GM12875 (cell line): ENCODE measurements around the gene UNC5B.

ENCODE experiments used
- H3K4me3 ChIP-seq: one replicate; pipeline ENCODE4 v1.5.1; 2011; ENCODE audit warnings: low read depth, low read length, control low read depth
- TF ChIP-seq, protein P1 (sequence below): IDR thresholded peaks from 2 replicates; pipeline ENCODE4 v1.5.1; 2011; ENCODE audit warnings: low read depth, mild to moderate bottlenecking, control low read depth, inconsistent platforms, low read length, moderate library complexity, borderline replicate concordance; ENCODE audit not compliant: insufficient read depth

UNC5B gene

DNA sequence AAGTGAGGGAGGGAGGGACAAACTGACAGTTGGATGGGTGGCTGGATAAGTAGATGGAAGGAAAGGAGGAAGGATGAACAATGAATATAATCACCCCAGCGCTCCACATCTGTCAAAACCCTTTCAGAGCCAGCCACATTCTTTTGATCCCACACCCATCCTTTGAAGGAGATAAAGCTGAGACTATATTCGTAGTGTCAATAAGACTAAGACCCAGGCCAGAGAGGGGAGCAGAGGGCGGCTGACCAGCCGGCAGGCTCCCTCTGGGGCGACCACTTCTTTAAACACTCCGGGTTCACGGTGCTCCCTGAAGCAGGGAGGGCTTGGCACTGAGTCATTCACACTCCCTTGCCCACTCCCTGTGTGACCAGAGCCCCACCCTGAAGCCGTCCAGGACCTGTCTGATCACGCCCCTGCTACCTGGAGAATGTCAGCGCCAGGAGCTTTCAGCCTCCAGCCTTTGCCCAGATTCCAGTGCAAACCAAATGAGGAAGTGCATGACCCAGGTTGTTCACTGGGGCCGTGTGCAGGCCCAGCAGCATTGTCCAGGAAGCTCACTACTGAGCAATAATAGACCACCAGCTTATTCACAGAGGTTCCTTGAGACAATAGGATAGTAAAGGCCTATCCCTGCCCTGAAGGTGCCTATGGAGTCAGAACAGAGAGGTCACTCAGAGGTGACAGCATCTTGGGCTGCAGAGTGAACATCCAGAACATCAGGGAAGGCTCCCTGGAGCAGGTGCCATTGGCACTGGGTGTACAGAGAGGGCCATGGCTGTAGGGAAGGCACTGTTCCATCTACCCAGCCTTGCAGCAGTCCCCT is 34.4 kb downstream of the UNC5B start:
- H3K4me3 ChIP-seq = no peak overlapping the region
- TF ChIP-seq, protein P1, sequence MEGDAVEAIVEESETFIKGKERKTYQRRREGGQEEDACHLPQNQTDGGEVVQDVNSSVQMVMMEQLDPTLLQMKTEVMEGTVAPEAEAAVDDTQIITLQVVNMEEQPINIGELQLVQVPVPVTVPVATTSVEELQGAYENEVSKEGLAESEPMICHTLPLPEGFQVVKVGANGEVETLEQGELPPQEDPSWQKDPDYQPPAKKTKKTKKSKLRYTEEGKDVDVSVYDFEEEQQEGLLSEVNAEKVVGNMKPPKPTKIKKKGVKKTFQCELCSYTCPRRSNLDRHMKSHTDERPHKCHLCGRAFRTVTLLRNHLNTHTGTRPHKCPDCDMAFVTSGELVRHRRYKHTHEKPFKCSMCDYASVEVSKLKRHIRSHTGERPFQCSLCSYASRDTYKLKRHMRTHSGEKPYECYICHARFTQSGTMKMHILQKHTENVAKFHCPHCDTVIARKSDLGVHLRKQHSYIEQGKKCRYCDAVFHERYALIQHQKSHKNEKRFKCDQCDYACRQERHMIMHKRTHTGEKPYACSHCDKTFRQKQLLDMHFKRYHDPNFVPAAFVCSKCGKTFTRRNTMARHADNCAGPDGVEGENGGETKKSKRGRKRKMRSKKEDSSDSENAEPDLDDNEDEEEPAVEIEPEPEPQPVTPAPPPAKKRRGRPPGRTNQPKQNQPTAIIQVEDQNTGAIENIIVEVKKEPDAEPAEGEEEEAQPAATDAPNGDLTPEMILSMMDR = no peak

DNA sequence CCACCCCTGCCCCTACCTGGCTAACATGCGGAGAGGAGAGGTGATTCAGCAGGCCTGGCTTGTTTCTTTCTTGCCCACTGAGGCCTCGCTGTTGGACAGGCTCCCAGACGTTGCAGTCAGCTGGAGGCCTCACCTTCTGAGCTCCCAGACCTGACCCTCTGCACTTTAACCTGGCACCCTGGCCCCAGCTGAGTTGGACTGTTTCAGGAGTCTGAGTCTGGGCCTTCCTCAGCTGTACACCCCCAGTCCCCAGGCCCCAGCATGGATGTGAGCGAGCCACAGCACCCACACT is 35.0 kb downstream of the UNC5B start:
- no peak overlapping the region for H3K4me3 ChIP-seq
- TF ChIP-seq, protein P1 = no peak

GRCh38 chr10:71247804-71248203 is 35.4 kb downstream of the UNC5B start:
- TF ChIP-seq, protein P1 = no peak
- H3K4me3 ChIP-seq = no peak overlapping the region

DNA sequence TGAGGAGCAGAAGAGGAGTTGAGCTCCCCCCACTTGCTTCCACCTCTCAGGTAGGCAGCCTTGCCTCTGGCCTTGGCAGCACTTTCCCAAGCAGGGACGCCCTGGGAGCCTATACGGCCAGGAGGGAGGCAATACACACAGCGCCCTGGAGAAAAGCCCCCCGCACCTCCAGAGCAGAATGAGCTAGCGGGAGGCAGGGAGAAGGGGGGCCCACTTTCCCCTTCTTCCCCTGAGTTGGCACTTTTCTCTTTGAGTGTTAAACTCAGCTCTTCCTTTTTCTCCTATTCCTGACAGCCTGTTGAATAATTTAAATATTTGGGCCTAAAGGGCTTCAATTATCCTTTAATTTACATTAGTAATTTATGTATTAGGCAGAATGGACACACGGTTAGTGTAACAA is 35.8 kb downstream of the UNC5B start:
- H3K4me3 ChIP-seq = no peak overlapping the region

GRCh38 chr10:71249996-71250395 is 37.6 kb downstream of the UNC5B start:
- H3K4me3 ChIP-seq = no peak overlapping the region
- TF ChIP-seq, protein P1 = no peak

More for the DNA sequence above, 35.8 kb downstream of the UNC5B start:
- TF ChIP-seq, protein P1 = no peak

- TF ChIP-seq, protein P1 = no peak
- no peak overlapping the region for H3K4me3 ChIP-seq
Measured at GRCh38 chr10:71250405-71250804, 38.0 kb downstream of the UNC5B start.

DNA sequence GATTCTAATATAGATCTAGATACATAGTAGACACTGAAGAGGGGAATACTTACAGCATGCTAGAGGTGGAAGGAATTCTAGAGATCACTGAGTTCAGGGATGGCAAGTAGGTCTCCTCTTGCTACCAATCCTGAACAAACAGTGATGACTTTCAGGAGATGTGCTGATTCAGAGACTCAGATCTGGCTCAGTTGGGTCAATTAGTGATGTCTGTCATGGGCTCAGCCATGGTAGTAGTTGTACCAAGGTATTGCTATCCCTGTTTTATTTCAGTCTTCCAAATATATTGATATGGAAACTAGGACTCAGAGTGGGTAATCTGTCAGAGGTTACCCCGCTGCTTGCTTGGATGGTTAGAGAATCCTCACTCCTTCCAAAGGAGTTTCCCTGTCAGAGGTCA is 38.5 kb downstream of the UNC5B start:
- TF ChIP-seq, protein P1 = no peak
- H3K4me3 ChIP-seq = no peak overlapping the region
